Suprapubic skin (tissue), 4 donors: Measurements from ENCODE around the gene C1orf174. TPM values are rescaled to one million over a fixed set of nuclear protein-coding genes. Genes with fewer than 3 reads are reported as not detected.

Experiments used
- DNase-seq, 2 donors: peaks; one replicate each; pipeline ENCODE4 v3.0.0-alpha.2; 2019; ENCODE audit warnings: low spot score in 2 of 2
- H3K27ac ChIP-seq: fragments of 200-600 bp; sonication (generic); one replicate; pipeline ENCODE4 v1.5.1; 2019
- H3K27me3 ChIP-seq: fragments of 200-600 bp; sonication (generic); one replicate; pipeline ENCODE4 v1.5.1; 2019
- H3K36me3 ChIP-seq: fragments of 200-600 bp; sonication (generic); one replicate; pipeline ENCODE4 v1.5.1; 2019
- H3K4me1 ChIP-seq: fragments of 200-600 bp; sonication (generic); one replicate; pipeline ENCODE4 v1.5.1; 2019
- H3K4me3 ChIP-seq: fragments of 200-600 bp; sonication (generic); one replicate; pipeline ENCODE4 v1.5.1; 2019; ENCODE audit warnings: mild to moderate bottlenecking
- H3K9me3 ChIP-seq: fragments of 200-600 bp; sonication (generic); one replicate; pipeline ENCODE4 v1.5.1; 2019
- CTCF ChIP-seq, 2 donors: fragments of 200-600 bp in 1 of 2; fragments of 450-650 bp in 1 of 2; sonication (generic) in 1 of 2; IDR thresholded peaks; one replicate each; pipeline ENCODE4 v1.5.1; 2016 to 2019; ENCODE audit warnings: antibody characterized with exemption in 2 of 2, mild to moderate bottlenecking in 1 of 2, moderate library complexity in 1 of 2
- EP300 ChIP-seq: sonication (generic); formaldehyde crosslinking; IDR thresholded peaks from one replicate; pipeline ENCODE4 v1.6.1; 2017; ENCODE audit warnings: antibody characterized with exemption
- POLR2A ChIP-seq, 2 donors: fragments of 450-650 bp; IDR thresholded peaks; one replicate each; pipeline ENCODE4 v1.6.1; 2017; ENCODE audit warnings: antibody characterized with exemption in 2 of 2, mild to moderate bottlenecking in 2 of 2, moderate library complexity in 2 of 2
- POLR2AphosphoS5 ChIP-seq, 3 donors: sonication (generic); formaldehyde crosslinking; IDR thresholded peaks; one replicate each; pipeline ENCODE4 v1.6.1; 2017; ENCODE audit warnings: antibody characterized with exemption in 3 of 3
- WGBS: methylation state at CpG from one replicate; pipeline ENCODE4 v1.1.5; 2018; 5-methylcytosine and 5-hydroxymethylcytosine counted together
- total RNA-seq, 4 donors: library from RNA; depleted of rRNA; stranded (reverse); fragments of >200 nt; gene quantifications; one replicate each; pipeline ENCODE4 v1.1.0, GENCODE V29; 2016

Gene C1orf174
- total RNA-seq, 4 donors from 2014 or later = 16.0 to 25.3 (median 19.7) TPM

- no peak overlapping the region for H3K27ac ChIP-seq
- no peak for DNase-seq
- H3K36me3 ChIP-seq = peaks cover 83% of the 10 kb centered on the region
- H3K9me3 ChIP-seq = no peaks in the 10 kb centered on the region
- no peak for TF ChIP-seq EP300
- no peak for TF ChIP-seq POLR2A (IDR thresholded peaks at IDR 0.05)
- no peak for TF ChIP-seq CTCF (IDR thresholded peaks at IDR 0.05)
- no peak for TF ChIP-seq POLR2AphosphoS5 (IDR thresholded peaks at IDR 0.05)
- WGBS = 94% methylated on average over 23 of the region's 23 CpGs
- H3K4me3 ChIP-seq = no peak overlapping the region
- no peaks in the 10 kb centered on the region for H3K4me1 ChIP-seq
- H3K27me3 ChIP-seq = no peaks in the 10 kb centered on the region
Measured at GRCh38 chr1:3874736-3875135, 25.3 kb downstream of the C1orf174 start.

- 88% methylated on average over 5 of the region's 8 CpGs for WGBS
- H3K36me3 ChIP-seq = peaks cover 77% of the 10 kb centered on the region
Measured at GRCh38 chr1:3872546-3872945, 27.5 kb downstream of the C1orf174 start.

GRCh38 chr1:3871451-3871805 lies 28.6 kb downstream of the C1orf174 start:
- no peaks in the 10 kb centered on the region for H3K4me1 ChIP-seq
- peaks cover 80% of the 10 kb centered on the region for H3K36me3 ChIP-seq
- DNase-seq = no peak
- H3K27me3 ChIP-seq = no peaks in the 10 kb centered on the region
- WGBS = 90% methylated on average over 7 of the region's 7 CpGs
- H3K9me3 ChIP-seq = no peaks in the 10 kb centered on the region
- H3K4me3 ChIP-seq = no peak overlapping the region
- no peak overlapping the region for H3K27ac ChIP-seq
- TF ChIP-seq POLR2AphosphoS5 (IDR thresholded peaks at IDR 0.05) = no peak
- TF ChIP-seq EP300 = no peak

More at GRCh38 chr1:3872546-3872945, 27.5 kb downstream of the C1orf174 start:
- H3K4me1 ChIP-seq = no peaks in the 10 kb centered on the region
- H3K27ac ChIP-seq = no peak overlapping the region
- DNase-seq = no peak
- H3K27me3 ChIP-seq = no peaks in the 10 kb centered on the region
- no peak for TF ChIP-seq CTCF (IDR thresholded peaks at IDR 0.05)
- no peak for TF ChIP-seq POLR2AphosphoS5 (IDR thresholded peaks at IDR 0.05)
- no peak for TF ChIP-seq EP300
- TF ChIP-seq POLR2A (IDR thresholded peaks at IDR 0.05) = no peak
- no peaks in the 10 kb centered on the region for H3K9me3 ChIP-seq
- no peak overlapping the region for H3K4me3 ChIP-seq

- peaks cover 67% of the 10 kb centered on the region for H3K36me3 ChIP-seq
- no peak overlapping the region for H3K27ac ChIP-seq
- TF ChIP-seq POLR2AphosphoS5 (IDR thresholded peaks at IDR 0.05) (no peak), EP300 (no peak), POLR2A (IDR thresholded peaks at IDR 0.05) (no peak), CTCF (IDR thresholded peaks at IDR 0.05) (no peak)
- no peak overlapping the region for H3K4me3 ChIP-seq
- H3K4me1 ChIP-seq = no peaks in the 10 kb centered on the region
- no peaks in the 10 kb centered on the region for H3K27me3 ChIP-seq
- 67% methylated on average over 3 of the region's 18 CpGs for WGBS
- no peaks in the 10 kb centered on the region for H3K9me3 ChIP-seq
- no peak for DNase-seq
Measured at GRCh38 chr1:3869751-3870301, 30.2 kb downstream of the C1orf174 start.

- TF ChIP-seq POLR2A (IDR thresholded peaks at IDR 0.05) (no peak), POLR2AphosphoS5 (IDR thresholded peaks at IDR 0.05) (no peak), CTCF (IDR thresholded peaks at IDR 0.05) (no peak), EP300 (no peak)
- H3K36me3 ChIP-seq = peaks cover 58% of the 10 kb centered on the region
- no peaks in the 10 kb centered on the region for H3K4me1 ChIP-seq
- WGBS = 86% methylated on average over 13 of the region's 13 CpGs
- no peaks in the 10 kb centered on the region for H3K27me3 ChIP-seq
- DNase-seq = no peak
- no peak overlapping the region for H3K27ac ChIP-seq
- no peaks in the 10 kb centered on the region for H3K9me3 ChIP-seq
- H3K4me3 ChIP-seq = no peak overlapping the region
Measured at GRCh38 chr1:3868464-3869006, 31.5 kb downstream of the C1orf174 start.
